ENCODE data around the gene C1QTNF1. TPM values are rescaled to one million over a fixed set of nuclear protein-coding genes. Genes with fewer than 3 reads are reported as not detected.

C1QTNF1 gene
- total RNA-seq, 4 donors from 2014 or later: 58.8 to 135 (median 73.7) TPM

DNA sequence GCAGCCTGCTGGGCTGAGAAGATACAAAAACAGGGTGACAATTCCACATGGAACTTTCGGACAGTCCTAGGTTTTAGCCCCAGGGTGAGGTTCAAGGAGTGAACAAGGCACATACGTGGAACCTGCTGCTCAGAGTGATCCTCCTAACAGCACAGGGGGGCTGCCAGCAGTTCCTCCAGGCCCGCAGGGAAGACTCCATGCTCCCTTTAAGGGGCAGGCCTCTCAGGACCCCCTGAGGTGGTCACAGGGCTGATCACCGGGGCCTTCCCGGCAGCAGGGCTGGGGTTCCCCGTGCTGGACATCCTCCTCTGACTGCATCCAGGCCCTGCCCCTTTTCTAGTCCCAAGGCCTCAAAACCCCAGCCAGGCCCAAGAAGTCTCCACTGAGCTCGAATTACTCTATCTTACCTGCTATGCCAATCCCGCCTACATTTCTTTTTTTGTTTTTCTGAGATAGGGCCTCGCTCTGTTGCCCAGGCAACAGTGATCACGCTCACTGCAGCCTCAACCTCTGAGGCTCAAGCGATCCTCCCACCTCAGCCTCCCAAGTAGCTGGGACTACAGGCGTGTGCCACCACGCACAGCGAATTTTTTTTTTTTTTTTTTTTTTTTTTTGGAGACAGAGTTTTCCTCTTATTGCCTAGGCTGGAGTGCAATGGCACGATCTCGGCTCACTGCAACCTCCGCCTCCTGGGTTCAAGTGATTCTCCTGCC is 24.8 kb upstream of the C1QTNF1 start:
- no peaks in the 10 kb centered on the region for H3K9me3 ChIP-seq
- intact Hi-C loops (cut with DNase I): no loop called here
- DNase-seq: no peak
- H3K27me3 ChIP-seq: no peaks in the 10 kb centered on the region
- no peaks in the 10 kb centered on the region for H3K4me1 ChIP-seq
- TF ChIP-seq CTCF (IDR thresholded peaks at IDR 0.05) (no peak), POLR2A (IDR thresholded peaks at IDR 0.05) (no peak)
- WGBS, 2 donors: 93 to 96% methylated on average over 15 to 17 of the region's 17 CpGs
- H3K36me3 ChIP-seq: peaks cover 20 to 23% of the 10 kb centered on the region in 2 donors
- H3K27ac ChIP-seq: no peak overlapping the region
- no peak overlapping the region for H3K4me3 ChIP-seq (replicated peaks in 1 of 3)

DNA sequence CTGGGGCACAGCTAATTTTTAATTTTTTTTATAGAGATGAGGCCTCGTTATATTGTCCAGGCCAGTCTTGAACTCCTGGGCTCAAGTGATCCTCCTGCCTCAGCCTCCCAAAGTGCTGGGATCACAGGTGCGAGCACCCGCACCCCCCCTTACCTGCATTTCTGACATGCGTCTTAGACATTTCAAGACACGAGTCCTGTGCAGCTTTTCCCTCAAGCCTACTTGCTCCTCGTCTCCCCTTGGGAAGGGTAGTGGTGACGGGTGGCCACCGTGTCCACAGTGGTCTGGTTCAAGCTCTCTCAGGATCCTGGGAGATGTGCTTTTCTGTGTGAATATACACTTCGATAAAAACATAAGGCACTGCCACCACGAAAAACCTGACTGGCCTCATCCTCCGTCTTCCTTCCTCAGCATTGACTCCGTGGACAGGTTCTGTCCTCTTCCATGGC is 24.0 kb upstream of the C1QTNF1 start:
- H3K4me1 ChIP-seq: peaks cover 0 to under 1% of the 10 kb centered on the region in 2 donors
- H3K36me3 ChIP-seq: peaks cover 20 to 23% of the 10 kb centered on the region in 2 donors
- 96 to 97% methylated on average over 12 of the region's 12 CpGs for WGBS, 2 donors
- H3K9me3 ChIP-seq: no peaks in the 10 kb centered on the region
- no peak overlapping the region for H3K27ac ChIP-seq
- H3K4me3 ChIP-seq (replicated peaks in 1 of 3): no peak overlapping the region
- TF ChIP-seq CTCF (IDR thresholded peaks at IDR 0.05): no peak
- TF ChIP-seq POLR2A (IDR thresholded peaks at IDR 0.05): no peak
- H3K27me3 ChIP-seq: no peaks in the 10 kb centered on the region
- DNase-seq: no peak
- intact Hi-C loops (cut with DNase I): no loop called here

GRCh38 chr17:79000396-79001189 is 23.4 kb upstream of the C1QTNF1 start:
- no peak overlapping the region for H3K4me3 ChIP-seq (replicated peaks in 1 of 3)
- TF ChIP-seq POLR2A (IDR thresholded peaks at IDR 0.05) (no peak), CTCF (IDR thresholded peaks at IDR 0.05) (no peak)
- H3K9me3 ChIP-seq: no peaks in the 10 kb centered on the region
- WGBS, 2 donors: 96 to 97% methylated on average over 23 to 25 of the region's 25 CpGs
- H3K27me3 ChIP-seq: no peaks in the 10 kb centered on the region
- H3K36me3 ChIP-seq: peaks cover 20 to 23% of the 10 kb centered on the region in 2 donors
- intact Hi-C loops (cut with DNase I): no loop called here
- DNase-seq: no peak
- no peak overlapping the region for H3K27ac ChIP-seq
- peaks cover 6% of the 10 kb centered on the region in 2 donors for H3K4me1 ChIP-seq

GRCh38 chr17:79001190-79002020 is 22.6 kb upstream of the C1QTNF1 start:
- intact Hi-C loops (cut with DNase I): no loop called here
- 87 to 90% methylated on average over 19 of the region's 19 CpGs for WGBS, 2 donors
- peaks cover 13 to 15% of the 10 kb centered on the region in 2 donors for H3K36me3 ChIP-seq
- TF ChIP-seq CTCF (IDR thresholded peaks at IDR 0.05) (no peak), POLR2A (IDR thresholded peaks at IDR 0.05) (no peak)
- H3K27ac ChIP-seq: no peak overlapping the region
- H3K27me3 ChIP-seq: no peaks in the 10 kb centered on the region
- H3K4me3 ChIP-seq (replicated peaks in 1 of 3): no peak overlapping the region
- no peaks in the 10 kb centered on the region for H3K9me3 ChIP-seq
- H3K4me1 ChIP-seq: peaks cover 13 to 14% of the 10 kb centered on the region in 2 donors
- no peak for DNase-seq

All from thyroid gland (tissue), 4 donors.